GM19324 (cell line): Measurements from ENCODE around the gene XRCC4.
A peak's percentile ranks its signal among the peaks of the same experiment; 100 is the strongest.
"Not testable (repeated sequence)": the region's sequence is repeated elsewhere in the genome, so short reads cannot be mapped to it uniquely, and the experiment has no call there.

ENCODE experiments used
- ATAC-seq: cut with Tn5 transposase; IDR thresholded peaks from one replicate; pipeline ENCODE4 v1.9.1; 2021; ENCODE audit warnings: mild to moderate bottlenecking, moderate library complexity; ENCODE audit not compliant: unreplicated experiment, low FRiP score

The XRCC4 gene

GRCh38 chr5:83251849-83252248, 174.5 kb downstream of the XRCC4 start:
- no peak for ATAC-seq

- ATAC-seq = no peak
Observed at GRCh38 chr5:83253720-83254119, 176.4 kb downstream of the XRCC4 start.

GRCh38 chr5:83255268-83255667, 177.9 kb downstream of the XRCC4 start:
- ATAC-seq = no peak

- ATAC-seq = no peak
Observed at GRCh38 chr5:83256091-83256780, 178.9 kb downstream of the XRCC4 start.

- ATAC-seq = not testable (repeated sequence)
Observed at GRCh38 chr5:83257684-83258083, 180.3 kb downstream of the XRCC4 start.

- no peak for ATAC-seq
Observed at GRCh38 chr5:83265318-83265717, 188.0 kb downstream of the XRCC4 start.

GRCh38 chr5:83270311-83270710, 193.0 kb downstream of the XRCC4 start:
- no peak for ATAC-seq

GRCh38 chr5:83277154-83277553, 199.8 kb downstream of the XRCC4 start:
- ATAC-seq = no peak

- no peak for ATAC-seq
Observed at GRCh38 chr5:83277953-83278352, 200.6 kb downstream of the XRCC4 start.

- no peak for ATAC-seq
Observed at GRCh38 chr5:83281176-83281575, 203.8 kb downstream of the XRCC4 start.

- no peak for ATAC-seq
Observed at GRCh38 chr5:83281658-83282057, 204.3 kb downstream of the XRCC4 start.

GRCh38 chr5:83283761-83284160, 206.4 kb downstream of the XRCC4 start:
- no peak for ATAC-seq

GRCh38 chr5:83285661-83286398, 208.5 kb downstream of the XRCC4 start:
- no peak for ATAC-seq

GRCh38 chr5:83294246-83294645, 216.9 kb downstream of the XRCC4 start:
- no peak for ATAC-seq

GRCh38 chr5:83299353-83299752, 222.0 kb downstream of the XRCC4 start:
- ATAC-seq = no peak

- ATAC-seq = peak; percentile 96
Observed at GRCh38 chr5:83306572-83307241, 229.4 kb downstream of the XRCC4 start.

GRCh38 chr5:83312663-83313062, 235.3 kb downstream of the XRCC4 start:
- no peak for ATAC-seq

GRCh38 chr5:83313436-83313835, 236.1 kb downstream of the XRCC4 start:
- ATAC-seq = no peak

GRCh38 chr5:83321483-83322055, 244.2 kb downstream of the XRCC4 start:
- ATAC-seq = no peak

- no peak for ATAC-seq
Observed at GRCh38 chr5:83322273-83322924, 245.1 kb downstream of the XRCC4 start.
